Astrocyte of the hippocampus (primary cell): Measurements from ENCODE around the gene SLC19A2.
"Not testable (repeated sequence)": the region's sequence is repeated elsewhere in the genome, so short reads cannot be mapped to it uniquely, and the experiment has no call there.

Source experiments
- DNase-seq: peaks from one replicate; pipeline ENCODE4 v3.0.0; 2011; ENCODE audit warnings: low read depth, low spot score

Gene SLC19A2

DNA sequence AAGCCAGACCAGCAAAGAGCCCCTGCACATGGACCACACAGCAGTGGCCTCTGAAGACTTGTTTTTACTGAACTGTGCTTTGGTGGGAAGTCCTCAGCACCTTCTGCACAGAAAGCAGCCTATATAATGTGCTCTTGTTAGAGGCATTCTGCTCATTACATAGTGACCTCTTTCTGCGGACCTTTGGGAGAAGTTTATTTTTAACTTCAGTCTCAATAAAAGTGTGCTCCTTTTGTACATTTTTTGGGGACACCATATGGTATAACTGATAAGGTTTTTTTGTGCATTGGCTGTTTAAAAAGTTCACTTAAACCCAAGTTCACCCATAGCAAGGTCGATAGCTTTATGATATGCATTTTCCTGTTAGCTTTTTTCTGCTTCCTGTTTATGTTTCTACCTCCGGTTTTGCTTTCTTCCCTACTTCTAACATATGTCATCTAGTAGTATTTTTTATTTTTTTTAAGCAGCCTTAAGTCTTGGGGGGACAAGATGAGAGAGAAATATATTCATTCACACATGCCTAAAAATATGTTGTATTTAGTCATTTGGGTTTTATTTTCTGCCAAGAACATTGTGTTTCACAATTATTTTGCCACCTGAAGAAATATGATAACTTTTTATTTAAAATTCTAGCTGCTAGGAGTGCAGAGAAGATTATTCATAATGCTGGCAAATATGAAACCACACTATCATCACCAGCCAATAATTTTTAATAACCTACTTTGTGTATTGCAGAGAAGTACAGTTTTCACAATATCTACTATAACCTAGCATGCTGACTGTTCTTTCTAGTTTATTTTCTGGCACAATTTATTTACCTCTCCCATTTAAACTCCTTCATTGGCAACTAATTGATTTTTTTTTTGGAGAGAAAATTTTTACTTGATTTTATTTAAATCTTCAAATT is 22.9 kb upstream of the SLC19A2 start:
- DNase-seq = no peak

DNA sequence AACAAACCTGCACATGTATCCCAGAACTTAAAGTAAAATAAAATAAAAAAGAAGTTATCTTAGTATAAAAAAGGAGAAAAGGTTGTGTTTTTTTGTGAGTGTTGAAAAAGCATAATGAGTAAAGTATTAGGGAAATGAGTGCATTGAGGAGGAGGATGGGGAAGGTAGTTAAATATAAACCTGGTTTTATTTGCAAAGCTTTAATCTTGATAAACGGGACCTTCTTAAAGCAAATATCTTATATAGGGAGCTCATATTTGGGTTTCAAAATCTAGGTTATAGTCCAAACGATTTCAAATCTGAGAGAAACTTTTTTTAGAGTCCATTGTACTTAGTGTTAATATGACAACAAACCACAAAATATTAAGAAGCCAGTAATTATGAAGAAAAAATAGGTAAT is 21.7 kb upstream of the SLC19A2 start:
- no peak for DNase-seq

DNA sequence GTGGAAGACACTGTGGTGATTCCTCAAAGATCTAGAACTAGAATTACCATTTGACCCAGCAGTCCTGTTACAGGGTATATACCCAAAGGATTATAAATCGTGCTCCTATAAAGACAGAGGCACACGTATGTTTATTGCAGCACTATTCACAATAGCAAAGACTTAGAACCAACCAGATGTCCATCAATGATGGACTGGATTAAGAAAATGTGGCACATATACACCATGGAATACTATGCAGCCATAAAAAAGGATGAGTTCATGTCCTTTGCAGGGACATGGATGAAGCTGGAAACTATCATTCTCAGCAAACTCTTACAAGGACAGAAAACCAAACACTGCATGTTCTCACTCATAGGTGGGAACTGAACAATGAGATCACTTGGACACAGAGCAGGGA is 17.9 kb upstream of the SLC19A2 start:
- DNase-seq = not testable (repeated sequence)

DNA sequence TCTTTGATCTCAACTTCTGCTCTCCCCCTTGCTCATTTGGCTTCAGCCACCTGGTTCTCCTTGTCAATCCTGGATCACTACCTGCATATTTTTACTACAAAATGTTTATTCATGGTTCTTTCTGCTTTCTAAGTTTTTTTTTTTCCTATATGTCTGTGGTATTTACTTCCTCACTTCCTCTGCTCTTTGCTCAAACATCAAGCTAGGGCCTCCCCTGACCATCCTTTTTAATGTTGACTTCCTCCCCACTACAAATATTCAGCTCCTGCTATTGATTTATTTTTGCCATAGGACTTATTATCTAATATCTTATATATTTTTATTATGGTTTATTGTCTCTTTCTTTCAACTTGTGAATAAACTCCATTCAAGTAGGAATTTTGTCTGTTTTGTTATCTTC is 14.1 kb upstream of the SLC19A2 start:
- DNase-seq = no peak

DNA sequence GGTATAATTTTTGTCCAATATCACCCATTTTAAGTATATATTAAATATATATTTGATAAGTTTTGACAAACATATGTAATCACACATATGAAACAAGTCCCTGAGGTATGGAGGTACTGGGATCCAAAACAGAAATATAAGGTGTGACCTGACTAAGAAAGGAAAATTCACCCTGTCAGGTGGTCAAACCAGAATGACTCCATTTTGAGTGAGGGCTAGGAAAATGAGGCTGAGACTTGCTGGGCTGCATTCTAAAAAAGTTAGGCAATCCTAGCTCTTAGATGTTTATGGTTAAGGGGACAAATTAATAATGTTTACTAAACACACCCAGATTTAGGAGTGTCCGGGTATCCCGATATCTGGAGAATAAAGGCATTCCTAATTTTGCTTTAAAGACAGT is 11.6 kb upstream of the SLC19A2 start:
- no peak for DNase-seq

DNA sequence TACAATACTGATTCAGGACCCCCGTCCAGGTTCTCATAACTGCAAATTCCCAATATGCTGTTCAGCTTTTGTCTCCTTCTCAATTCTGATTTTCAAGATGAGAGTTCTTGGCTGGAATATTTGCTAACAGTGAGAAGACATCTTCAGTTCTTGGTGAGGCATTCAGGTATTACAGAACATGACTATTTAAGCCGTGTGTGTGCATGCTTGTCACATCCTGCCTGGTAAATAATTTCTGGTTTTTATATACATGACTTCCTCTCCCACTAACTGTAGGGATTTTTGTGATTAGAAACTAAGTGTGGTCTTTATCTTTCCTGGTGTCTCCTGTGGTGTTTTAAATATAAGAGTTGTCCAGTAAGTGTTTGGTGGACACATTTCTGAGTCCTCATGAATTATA is 10.2 kb upstream of the SLC19A2 start:
- DNase-seq = no peak

DNA sequence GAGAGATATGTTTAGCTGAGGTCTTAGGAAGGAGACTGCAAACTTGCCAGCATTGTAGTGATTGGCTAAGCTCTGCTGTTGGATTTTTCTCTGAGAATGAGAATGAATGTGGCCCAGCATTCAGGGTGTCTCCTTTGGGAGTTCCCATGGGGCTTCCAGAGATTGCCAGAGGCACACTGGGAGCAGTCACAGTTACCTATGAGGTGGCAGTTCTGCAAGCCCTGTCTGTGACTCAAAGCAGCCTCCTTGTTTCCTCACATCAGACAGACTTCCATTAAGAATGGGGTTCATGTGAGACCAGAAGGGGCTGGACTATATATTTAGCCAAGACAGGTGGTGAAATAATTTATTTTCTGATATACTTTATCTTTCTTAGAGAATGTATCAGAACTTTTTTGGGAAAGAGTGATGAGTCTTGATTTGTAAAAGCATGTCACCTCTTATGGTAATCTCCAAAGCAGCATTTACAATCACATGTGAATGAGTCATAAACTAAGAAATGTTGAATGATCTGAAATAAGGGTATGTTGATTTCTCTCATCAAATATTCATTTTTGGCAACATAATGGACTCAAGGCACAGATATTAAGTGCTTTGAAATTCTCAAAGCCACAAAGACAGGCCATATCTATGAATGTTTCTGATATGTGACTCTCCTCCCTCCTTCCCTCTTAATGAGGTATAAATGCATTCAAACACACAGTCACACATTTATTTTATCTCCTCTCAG is 9.5 kb upstream of the SLC19A2 start:
- DNase-seq = no peak

DNA sequence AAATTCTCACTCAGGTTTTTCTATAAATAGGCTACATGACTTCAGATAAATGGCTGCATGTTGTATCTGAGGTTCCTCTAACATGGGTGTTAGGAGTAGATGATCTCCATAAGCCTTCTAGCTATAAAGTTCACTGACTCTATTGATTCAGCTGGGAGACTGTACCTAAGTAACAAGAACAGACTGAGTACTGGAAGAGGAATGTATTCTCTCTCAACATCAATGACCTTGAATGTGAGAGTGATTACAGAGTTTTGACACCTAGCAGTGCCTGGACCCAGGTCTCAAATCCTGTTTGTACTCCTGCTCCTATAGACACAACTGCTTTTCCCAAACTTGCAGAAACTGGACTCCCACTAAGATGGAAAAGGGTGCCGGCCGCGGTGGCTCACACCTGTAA is 8.6 kb upstream of the SLC19A2 start:
- DNase-seq = no peak

DNA sequence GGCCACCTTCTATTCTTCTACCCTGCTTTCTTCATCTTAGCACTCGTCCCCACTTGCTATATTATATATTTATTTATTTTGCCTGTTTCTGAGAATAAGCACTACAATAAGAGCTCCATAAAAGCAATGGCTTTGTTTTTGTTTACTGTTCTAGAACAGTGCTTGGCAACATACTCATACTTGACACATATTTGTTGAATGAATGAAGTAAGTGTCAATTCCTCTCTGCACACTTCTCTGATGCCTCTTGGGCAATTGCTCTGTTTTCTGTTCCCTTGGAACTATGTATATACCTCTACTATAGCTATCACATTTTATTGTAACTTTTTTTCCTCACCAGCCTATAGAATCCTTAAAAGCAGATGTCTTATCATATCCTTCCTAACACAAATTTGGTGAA is 7.5 kb upstream of the SLC19A2 start:
- DNase-seq = no peak

DNA sequence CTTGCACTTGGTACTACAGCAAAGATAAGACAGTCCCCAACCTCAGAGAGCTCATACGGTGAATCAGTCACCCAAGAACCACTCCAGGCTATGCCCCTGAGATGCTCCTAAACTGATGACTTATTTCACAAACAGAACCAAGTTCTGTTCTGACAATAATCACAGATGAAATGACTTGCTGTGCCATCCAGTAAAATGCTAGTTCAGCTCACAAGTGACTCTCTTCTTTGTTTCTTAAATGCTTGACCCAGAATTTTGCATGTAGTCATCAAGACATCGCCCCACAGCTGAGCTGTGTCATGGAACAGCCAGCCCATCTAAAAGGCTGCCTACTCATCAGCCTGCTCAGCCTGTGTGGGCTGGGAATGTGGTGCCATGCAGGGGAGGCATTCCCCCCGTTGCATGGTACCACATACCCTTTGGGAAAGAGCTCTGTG is 6.1 kb upstream of the SLC19A2 start:
- no peak for DNase-seq

DNA sequence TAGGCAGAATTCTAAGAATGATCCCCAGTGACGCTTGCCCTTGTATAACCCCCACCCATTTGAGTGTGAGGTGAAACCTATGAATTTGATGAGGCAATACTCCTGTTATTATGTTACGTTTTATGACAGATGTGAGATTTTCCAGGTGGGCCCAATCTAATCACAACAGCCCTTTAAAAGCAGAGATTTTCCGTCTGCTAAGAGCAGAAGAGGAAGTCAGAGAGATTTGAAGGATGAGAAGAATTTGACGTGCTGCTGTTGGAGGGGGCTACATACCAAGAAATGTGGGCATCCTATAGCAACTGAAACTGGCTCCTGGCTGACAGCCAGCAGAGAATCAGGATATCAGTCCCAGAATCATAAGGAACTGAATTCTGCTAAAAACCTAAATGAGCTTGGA is 2.4 kb upstream of the SLC19A2 start:
- no peak for DNase-seq

DNA sequence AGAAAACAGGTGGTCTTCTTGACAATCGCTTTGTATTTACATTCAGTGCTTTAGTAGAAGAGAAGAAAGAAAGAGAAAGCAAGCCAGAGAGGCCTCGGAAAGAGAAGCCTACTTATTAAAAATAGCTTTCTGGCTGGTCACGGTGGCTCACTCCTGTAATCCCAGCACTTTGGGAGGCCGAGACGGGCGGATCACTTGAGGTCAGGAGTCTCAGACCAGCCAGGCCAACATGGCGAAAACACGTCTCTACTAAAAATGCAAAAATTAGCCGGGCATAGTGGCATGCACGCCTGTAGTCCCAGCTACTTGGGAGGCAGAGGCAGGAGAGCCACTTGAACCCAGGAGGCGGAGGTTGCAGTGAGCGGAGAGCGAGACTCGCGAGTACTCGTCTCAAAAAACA is 1.8 kb upstream of the SLC19A2 start:
- no peak for DNase-seq

DNA sequence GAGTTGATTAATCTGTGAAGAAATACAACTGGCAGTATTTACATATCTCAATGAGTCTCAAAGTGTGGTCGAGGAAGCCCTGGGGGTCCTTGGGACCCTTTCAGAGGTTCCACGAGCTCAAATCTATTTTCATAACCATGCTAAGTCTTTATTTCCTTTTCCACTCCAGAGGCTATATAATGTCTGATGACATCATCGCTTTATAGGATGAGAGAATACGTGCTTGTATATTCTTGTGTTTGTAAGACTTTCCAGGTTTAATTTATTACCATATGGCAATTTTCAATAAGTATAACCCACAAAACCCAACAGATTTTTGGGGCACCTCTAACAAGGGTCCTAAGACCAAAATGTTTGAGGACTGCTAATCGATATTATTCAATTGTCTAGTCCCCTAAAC is 1.4 kb upstream of the SLC19A2 start:
- no peak for DNase-seq

DNA sequence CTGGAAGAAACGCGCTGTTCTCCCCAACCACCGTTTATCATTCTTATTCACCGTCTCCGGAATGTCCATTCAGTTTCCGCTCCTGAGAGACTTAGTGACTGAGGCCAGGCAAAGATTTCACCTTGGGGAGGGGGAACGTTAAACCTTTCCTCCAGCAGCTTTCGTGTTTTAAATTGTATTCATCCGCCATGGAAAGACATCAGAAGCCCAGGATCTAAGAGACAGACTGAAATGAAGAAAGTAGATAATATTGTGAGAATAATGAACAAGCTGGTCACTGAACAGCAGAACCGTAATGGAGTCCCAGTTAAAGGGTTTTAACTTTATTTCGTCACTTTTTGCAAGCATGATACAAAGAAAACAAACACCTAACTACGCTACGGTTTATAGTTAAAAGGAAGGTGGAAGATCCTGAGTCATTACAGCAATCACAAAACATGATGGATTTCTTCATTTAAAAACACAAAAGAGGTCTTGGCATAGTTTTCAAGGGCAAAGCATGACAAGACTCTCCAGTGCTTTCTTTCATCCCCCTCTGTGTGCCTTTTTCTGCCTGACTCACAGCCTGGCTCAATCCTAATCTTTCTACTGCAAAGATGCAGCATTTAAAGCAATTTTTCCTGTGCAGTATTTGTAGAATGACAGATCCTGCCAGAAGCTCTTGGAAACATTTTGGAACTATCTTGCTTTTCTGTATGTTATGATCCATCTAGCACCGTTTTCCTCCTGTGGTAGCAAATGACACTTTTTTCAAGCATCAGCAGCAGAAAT is 722 bp upstream of the SLC19A2 start:
- DNase-seq = peak; percentile 64

DNA sequence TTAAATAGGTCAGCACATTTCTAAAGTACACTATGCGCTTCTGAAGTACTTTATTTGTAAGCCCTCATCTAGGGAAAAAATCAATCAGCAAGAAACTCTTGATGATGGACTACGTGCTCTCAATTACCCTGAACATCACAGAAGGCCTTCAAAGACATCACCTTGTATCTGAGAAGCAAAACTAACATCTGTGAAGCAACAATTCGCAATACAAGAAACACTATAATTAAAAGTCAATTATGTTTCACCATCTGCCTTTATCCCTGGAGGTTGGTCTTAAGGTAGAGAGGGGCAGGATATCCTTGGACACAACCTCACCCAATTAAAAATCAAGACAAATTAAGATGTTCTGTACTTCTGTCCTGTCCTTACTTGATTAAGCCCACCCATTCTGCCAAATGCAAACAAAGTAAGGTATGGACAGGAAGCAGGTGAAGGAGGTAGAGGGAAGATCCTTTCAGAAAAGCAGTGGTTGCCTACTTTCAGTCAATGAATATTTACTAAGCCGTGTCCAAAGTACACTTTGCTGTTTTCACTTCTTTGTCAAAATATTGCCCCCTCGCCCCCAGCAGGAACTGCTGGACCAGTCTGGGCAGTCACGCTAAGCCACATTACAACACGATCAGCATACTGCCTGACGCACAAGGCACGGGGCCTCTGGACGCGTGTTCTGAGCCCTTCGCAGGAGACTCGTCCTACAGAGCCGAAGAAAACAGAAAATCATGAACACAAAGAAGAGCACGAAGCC is 887 bp downstream of the SLC19A2 start:
- peak; percentile 79 for DNase-seq

DNA sequence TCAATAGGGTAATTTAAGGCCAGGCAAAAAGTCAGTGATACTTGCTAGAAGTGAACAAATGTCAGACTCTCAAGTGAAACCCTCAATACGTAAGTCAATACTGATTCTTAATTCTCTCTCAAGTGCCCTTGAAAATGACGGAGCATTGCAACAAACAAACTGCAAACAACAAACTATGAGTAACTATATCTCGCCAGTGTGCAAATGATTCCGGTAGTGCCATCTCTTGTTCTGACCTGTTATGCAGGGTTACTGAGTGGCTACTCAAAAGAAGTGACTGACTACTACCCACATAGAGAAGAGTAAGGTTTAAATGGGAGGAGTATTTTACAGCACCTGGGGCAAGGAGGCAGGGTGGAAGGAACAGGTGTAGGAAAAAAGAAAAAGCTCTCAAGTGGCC is 1.6 kb downstream of the SLC19A2 start:
- DNase-seq = no peak

DNA sequence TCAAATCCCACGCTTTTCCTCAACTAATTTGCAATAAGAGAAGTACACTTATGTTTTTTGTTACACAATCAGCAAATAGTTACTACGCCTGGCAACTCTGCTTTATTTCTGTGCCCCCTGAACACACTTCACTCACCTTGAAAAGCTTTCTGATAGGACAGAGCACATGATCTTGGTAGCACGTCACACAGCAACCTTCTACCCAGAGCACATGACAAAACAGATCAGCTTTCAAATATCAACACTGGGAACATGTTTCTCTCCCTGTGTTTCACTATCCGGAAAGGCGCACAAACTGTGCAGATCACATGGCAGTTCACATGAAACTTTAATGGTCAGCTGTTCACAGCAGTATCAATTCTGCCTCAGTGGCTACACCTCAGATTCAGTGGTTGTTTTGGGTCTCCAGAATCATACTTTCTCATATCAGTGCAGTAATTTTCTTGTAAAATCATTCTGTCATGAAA is 2.2 kb downstream of the SLC19A2 start:
- DNase-seq = peak; percentile 38

DNA sequence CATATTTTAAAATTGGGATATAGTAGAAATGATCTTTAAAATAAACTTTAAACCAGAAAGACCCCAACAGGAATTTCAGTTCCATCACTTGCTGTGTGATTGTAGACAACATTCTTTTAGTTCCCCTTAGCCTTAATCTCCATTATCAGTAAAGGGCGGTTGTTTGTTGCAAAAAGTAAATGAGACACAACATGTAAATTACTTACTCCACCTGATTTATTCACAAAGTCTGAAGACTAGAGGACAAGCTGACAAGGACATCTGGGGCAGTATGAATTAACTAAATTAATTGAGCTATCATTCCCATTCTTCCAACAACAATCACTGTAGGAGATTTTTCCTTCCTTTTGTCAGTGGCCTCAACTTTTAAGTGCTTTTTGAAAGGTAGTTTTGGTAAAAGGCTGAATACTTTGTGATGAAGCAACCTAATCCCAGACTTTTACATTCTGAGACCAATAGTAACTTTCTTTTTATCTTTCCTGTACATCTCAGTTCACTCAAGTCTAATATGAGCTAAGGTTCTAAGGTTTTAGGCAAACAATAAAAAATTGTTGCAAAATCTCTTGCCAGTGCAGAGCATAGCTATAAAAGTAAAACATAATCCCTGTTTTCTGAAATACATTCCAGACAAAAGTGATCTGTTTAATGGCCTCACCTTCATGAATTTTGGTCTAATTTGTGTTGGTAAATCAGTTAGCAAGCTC is 6.2 kb downstream of the SLC19A2 start:
- no peak for DNase-seq

DNA sequence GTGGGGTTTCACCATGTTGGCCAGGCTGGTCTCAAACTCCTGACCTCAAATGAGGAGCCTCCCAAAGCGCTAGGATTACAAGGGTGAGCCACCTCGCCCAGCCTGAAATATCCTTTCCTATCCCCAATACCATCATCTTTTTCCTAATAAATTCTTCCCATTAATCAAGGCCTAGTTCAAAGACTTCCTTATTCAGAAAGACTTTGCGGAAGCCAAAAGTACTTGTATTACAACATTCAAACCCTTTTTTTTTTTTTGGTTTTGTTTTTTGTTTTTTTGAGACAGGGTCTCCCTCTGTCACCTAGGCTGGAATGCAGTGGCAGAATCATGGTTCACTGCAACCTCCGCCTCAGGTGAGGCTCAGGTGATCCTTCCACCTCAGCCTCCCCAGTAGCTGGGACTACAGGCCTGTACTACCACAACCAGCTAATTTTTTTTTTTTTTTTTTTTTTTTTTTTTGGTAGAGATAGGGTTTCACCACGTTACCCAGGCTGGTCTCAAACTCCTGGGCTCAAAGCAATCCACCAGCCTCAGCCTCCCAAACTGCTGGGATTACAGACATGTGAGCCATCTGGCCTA is 7.6 kb downstream of the SLC19A2 start:
- DNase-seq = no peak

DNA sequence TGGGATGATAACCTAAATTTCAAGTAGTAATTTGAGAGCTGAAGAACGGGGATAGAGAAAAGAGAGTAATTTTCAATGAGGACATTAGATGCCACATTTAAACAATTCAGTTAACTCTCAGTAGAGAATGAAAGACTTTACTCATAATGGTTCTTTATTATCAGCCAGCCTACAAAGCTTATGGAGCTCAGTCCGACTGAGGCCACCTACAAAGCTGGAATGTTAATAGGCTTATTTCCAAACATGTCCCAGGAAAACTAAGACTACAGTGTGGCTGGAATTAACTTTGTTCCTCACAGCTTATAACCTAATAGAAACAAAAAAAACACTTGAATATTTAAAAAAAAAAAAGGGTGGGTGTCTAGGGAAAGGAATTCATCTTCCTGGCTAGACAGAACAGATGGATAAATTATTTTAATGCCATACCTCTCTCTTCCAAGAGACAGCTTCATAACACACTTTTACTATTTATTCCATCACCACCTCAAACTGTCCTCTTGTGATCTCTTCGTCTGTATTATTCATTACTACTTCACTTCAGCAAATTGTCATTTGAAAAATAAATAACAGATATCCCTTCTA is 9.8 kb downstream of the SLC19A2 start:
- DNase-seq = no peak
